ENCODE data around the gene POLA2. TPM values are rescaled to one million over a fixed set of nuclear protein-coding genes. Genes with fewer than 3 reads are reported as not detected.

POLA2 gene
- total and polyA plus RNA-seq, 9 of the 15 experiments (the other 6 are each of a cell fraction or from before 2014, with no cell fraction given) = 2.7 to 134 (median 44.4) TPM

DNA sequence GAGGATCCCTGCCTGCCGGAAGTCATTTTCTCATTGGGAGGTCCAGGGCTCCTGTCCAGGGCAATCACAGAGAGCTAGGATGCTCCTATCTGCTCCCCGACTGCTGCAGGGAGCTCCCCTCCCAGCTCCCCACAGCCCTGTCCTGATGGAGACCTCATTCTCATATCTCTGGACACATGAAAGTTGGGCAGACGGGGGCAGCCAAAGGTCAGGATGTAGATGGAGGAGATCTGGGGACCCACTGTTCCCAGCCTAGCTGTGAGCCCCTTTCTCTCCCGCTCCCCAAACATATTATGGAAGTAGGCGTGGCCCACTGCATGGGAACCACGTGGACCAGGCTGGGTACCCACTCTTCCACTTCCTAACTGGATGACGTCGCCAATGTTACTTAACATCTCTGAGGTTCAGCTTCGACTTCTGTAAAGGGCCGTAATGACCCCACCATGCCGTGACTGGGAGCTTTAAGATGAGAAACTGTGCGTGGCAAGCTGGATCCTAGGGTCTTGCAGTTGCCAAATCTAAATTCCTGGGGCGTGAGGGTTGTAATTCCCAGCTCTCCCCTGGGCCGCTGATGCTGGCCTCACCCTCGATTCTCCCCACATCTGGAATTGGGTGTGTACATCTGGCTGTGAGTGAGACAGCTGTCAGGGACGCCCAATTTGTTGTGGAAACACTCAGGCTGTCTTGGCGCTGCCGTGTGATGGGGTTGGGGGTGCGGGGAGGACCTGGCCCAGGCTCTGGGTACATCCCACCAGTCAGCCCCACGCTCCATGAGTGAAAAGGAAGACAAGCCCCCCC lies 54.7 kb downstream of the POLA2 start:
- in situ Hi-C loops (cut with MboI) = no loop called here
- peak overlapping the region; percentile 84 for H3K4me2 ChIP-seq (ENCODE audit: insufficient read depth, low read length)
- no peak for TF ChIP-seq MEF2A (IDR thresholded peaks at IDR 0.05; ENCODE audit: control insufficient read depth, low read depth, low read length)
- TF ChIP-seq PTTG1 (tag; IDR thresholded peaks at IDR 0.05; ENCODE audit: low read depth) = no peak
- no peak for TF ChIP-seq NCOA4 (IDR thresholded peaks at IDR 0.05; ENCODE audit: partially characterized antibody)
- peak; percentile 8; the same call in 1 of the 2 replicates for TF ChIP-seq ZBTB7A (IDR thresholded peaks at IDR 0.05; ENCODE audit: borderline replicate concordance, control insufficient read depth, low read depth, low read length)
- TF ChIP-seq ZNF444 (CRISPR knock-in tag; IDR thresholded peaks at IDR 0.05) = no peak
- TF ChIP-seq, protein P1, sequence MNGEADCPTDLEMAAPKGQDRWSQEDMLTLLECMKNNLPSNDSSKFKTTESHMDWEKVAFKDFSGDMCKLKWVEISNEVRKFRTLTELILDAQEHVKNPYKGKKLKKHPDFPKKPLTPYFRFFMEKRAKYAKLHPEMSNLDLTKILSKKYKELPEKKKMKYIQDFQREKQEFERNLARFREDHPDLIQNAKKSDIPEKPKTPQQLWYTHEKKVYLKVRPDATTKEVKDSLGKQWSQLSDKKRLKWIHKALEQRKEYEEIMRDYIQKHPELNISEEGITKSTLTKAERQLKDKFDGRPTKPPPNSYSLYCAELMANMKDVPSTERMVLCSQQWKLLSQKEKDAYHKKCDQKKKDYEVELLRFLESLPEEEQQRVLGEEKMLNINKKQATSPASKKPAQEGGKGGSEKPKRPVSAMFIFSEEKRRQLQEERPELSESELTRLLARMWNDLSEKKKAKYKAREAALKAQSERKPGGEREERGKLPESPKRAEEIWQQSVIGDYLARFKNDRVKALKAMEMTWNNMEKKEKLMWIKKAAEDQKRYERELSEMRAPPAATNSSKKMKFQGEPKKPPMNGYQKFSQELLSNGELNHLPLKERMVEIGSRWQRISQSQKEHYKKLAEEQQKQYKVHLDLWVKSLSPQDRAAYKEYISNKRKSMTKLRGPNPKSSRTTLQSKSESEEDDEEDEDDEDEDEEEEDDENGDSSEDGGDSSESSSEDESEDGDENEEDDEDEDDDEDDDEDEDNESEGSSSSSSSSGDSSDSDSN (IDR thresholded peaks at IDR 0.05; ENCODE audit: borderline replicate concordance in 1 of 2, low read depth in 2 of 2, low read length in 2 of 2) = no peak
- TF ChIP-seq ATF7 (IDR thresholded peaks at IDR 0.05) = peak; percentile 83
- TF ChIP-seq, protein P2, sequence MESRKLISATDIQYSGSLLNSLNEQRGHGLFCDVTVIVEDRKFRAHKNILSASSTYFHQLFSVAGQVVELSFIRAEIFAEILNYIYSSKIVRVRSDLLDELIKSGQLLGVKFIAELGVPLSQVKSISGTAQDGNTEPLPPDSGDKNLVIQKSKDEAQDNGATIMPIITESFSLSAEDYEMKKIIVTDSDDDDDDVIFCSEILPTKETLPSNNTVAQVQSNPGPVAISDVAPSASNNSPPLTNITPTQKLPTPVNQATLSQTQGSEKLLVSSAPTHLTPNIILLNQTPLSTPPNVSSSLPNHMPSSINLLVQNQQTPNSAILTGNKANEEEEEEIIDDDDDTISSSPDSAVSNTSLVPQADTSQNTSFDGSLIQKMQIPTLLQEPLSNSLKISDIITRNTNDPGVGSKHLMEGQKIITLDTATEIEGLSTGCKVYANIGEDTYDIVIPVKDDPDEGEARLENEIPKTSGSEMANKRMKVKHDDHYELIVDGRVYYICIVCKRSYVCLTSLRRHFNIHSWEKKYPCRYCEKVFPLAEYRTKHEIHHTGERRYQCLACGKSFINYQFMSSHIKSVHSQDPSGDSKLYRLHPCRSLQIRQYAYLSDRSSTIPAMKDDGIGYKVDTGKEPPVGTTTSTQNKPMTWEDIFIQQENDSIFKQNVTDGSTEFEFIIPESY (CRISPR knock-in tag; IDR thresholded peaks at IDR 0.05) = 0 out of 2 replicates have a peak, but pooled peaks have one; percentile 11
- TF ChIP-seq, protein P3, sequence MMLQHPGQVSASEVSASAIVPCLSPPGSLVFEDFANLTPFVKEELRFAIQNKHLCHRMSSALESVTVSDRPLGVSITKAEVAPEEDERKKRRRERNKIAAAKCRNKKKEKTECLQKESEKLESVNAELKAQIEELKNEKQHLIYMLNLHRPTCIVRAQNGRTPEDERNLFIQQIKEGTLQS (IDR thresholded peaks at IDR 0.05) = peak; percentile 55
- TF ChIP-seq, protein P3 (CRISPR knock-in tag; conservative IDR thresholded peaks at IDR 0.05) = no peak
- 0 out of 4 replicates have a peak, but pooled peaks of 1 of the 2 experiments have one; percentile 12 for TF ChIP-seq HDAC1 (IDR thresholded peaks at IDR 0.05)
- 0 out of 4 replicates have a peak, but pooled peaks of 1 of the 2 experiments have one; percentile 6 for TF ChIP-seq SIN3A (IDR thresholded peaks at IDR 0.05; ENCODE audit: borderline replicate concordance in 2 of 2, control insufficient read depth in 1 of 2, low read depth in 2 of 2, low read length in 2 of 2)
- no peak for TF ChIP-seq ESRRB (CRISPR knock-in tag; IDR thresholded peaks at IDR 0.05; ENCODE audit: borderline replicate concordance)

More for the DNA sequence above, 54.7 kb downstream of the POLA2 start:
- 0 out of 2 replicates have a peak, but pooled peaks cover under 1% of the 10 kb centered on the region for H4K20me1 ChIP-seq (replicated peaks; ENCODE audit: control insufficient read depth, insufficient read depth, low read length)
- H3K9me1 ChIP-seq (ENCODE audit: control insufficient read depth, insufficient read depth, low read length) = no peaks in the 10 kb centered on the region
- no TSS peak for BruUV-seq (replicated peaks)
- H3K9me3 ChIP-seq (replicated peaks; ENCODE audit: control insufficient read depth, insufficient read depth, low read depth, low read length) = no peaks in the 10 kb centered on the region
- WGBS (ENCODE audit: insufficient coverage, low coverage, missing lambda C conversion rate) = 59% methylated on average over 20 of the region's 20 CpGs
- peaks cover 20% of the 10 kb centered on the region; the same call in 2 of the 3 replicates for H3K79me2 ChIP-seq (ENCODE audit: control insufficient read depth, insufficient read depth, low read length)
- H3K27ac ChIP-seq (ENCODE audit: extremely low read depth, low read depth, low read length) = no peak overlapping the region
- POLR2A ChIA-PET = interaction anchor here (0.9 to 3.2 kb wide), 10 partner anchors 10 to 198 kb away, joined by 3 to 21 read pairs (median 6); partner anchors contain the start of genes DPF2, MALAT1, NEAT1 and TIGD3
- FAIRE-seq (peak; percentile 29), ATAC-seq (no peak), DNase-seq (ENCODE audit: extremely low read depth in 1 of 4, low spot score in 3 of 4) (peak in 1 of 4 experiments; percentile 37)
- H3K4me1 ChIP-seq (replicated peaks in 1 of 2; ENCODE audit: control insufficient read depth in 2 of 2, insufficient read depth in 2 of 2, low read length in 2 of 2) = peaks cover 16 to 51% of the 10 kb centered on the region in 2 experiments; a peak in 4 of 5 replicates
- no peak overlapping the region for H2AFZ ChIP-seq (ENCODE audit: low read depth, low read length)
- H3K36me3 ChIP-seq (ENCODE audit: control insufficient read depth, insufficient read depth, low read length) = peaks cover 11% of the 10 kb centered on the region; the same call in 1 of the 3 replicates
- peak overlapping the region; percentile 77; the same call in 1 of the 2 replicates for H3K4me3 ChIP-seq
- intact Hi-C loops (cut with micrococcal nuclease) = loop anchor here (2.0 to 10.0 kb wide), 3 partner anchors 14 to 202 kb away; partner anchors contain the start of genes TM7SF2 and ZNHIT2
- H3K9ac ChIP-seq (ENCODE audit: insufficient read depth in 1 of 2, low read depth in 2 of 2, low read length in 2 of 2) = peak overlapping the region in 1 of 2 experiments; percentile 91; a peak in 2 of 4 replicates
- H3K27me3 ChIP-seq (ENCODE audit: control insufficient read depth in 2 of 2, insufficient read depth in 2 of 2, low read length in 2 of 2) = no peaks in the 10 kb centered on the region
- CTCF ChIA-PET (ENCODE audit: low intra/inter-chr PET ratio) = interaction anchor here (0.6 to 3.6 kb wide), 5 partner anchors 13 to 207 kb away, joined by 3 to 91 read pairs (median 6); no protein-coding TSS in a partner anchor
